A549 (cell line): ENCODE results near the gene PRKCSH. TPM values are rescaled to one million over a fixed set of nuclear protein-coding genes. Genes with fewer than 3 reads are reported as not detected.
"Not testable (repeated sequence)": the region's sequence is repeated elsewhere in the genome, so short reads cannot be mapped to it uniquely, and the experiment has no call there.

Source experiments
- ATAC-seq, 2 experiments: fragments of 200-7000 bp in 1 of 2; fragments of >200 bp in 1 of 2; cut with Nextera tagmentation in 1 of 2; cut with Tn5 transposase in 1 of 2; 3 replicates each; pipeline versions ENCODE4 v1.8.0 to v1.9.1; 2018 to 2020; ENCODE audit warnings: mild to moderate bottlenecking in 1 of 2, moderate library complexity in 1 of 2
- CTCF ChIA-PET: fragments of 300-600 bp; sonication (Branson Sonifier 250); formaldehyde crosslinking; extraction: SDS; loops from one replicate; lab custom pipeline; 2021; ENCODE audit warnings: antibody characterized with exemption, inconsistent platforms; lab: Yijun Ruan, JAX
- POLR2A ChIA-PET: fragments of 350-600 bp; formaldehyde crosslinking; extraction: SDS; loops from one replicate; lab custom pipeline; 2021; ENCODE audit warnings: antibody characterized with exemption, inconsistent platforms; lab: Yijun Ruan, JAX
- DNase-seq, 2 experiments: peaks; one replicate each; pipeline versions ENCODE4 v3.0.0 to v3.0.0-alpha.2; 2011 to 2016; ENCODE audit warnings: low read depth in 1 of 2, low spot score in 1 of 2
- FAIRE-seq: peaks from 2 replicates; lab custom pipeline; 2011; peaks lifted over from hg19 to GRCh38; lab: Jason Lieb, UNC
- H3K27ac ChIP-seq, 2 experiments: fragments of >200 bp; sonication (Bioruptor Twin); formaldehyde crosslinking; 3 replicates each; pipeline ENCODE4 v1.5.1; 2016 to 2017
- H3K4me1 ChIP-seq: fragments of >200 bp; sonication (Bioruptor Twin); formaldehyde crosslinking; 3 replicates; pipeline ENCODE4 v1.6.1; 2016
- H3K4me2 ChIP-seq: fragments of >200 bp; sonication (Bioruptor Twin); formaldehyde crosslinking; 3 replicates; pipeline ENCODE4 v1.6.1; 2016
- H3K4me3 ChIP-seq: fragments of >200 bp; sonication (Bioruptor Twin); formaldehyde crosslinking; 3 replicates; pipeline ENCODE4 v1.5.1; 2016
- H3K9me3 ChIP-seq: fragments of >200 bp; sonication (Bioruptor Twin); formaldehyde crosslinking; 3 replicates; pipeline ENCODE4 v1.6.1; 2016
- CHD4 ChIP-seq: fragments of 200-600 bp; sonication (generic); IDR thresholded peaks from 2 replicates; pipeline ENCODE4 v1.6.1; 2016; ENCODE audit warnings: antibody characterized with exemption, mild to moderate bottlenecking, borderline replicate concordance
- HDAC2 ChIP-seq: fragments of 200-600 bp; sonication (generic); IDR thresholded peaks from 2 replicates; pipeline ENCODE4 v1.6.1; 2016
- HEYL ChIP-seq: fragments of 250-450 bp; sonication (Bioruptor Pico); IDR thresholded peaks from 2 replicates; pipeline ENCODE4 v1.8.0; 2021; ENCODE audit warnings: mild to moderate bottlenecking, moderate library complexity
- HOXA7 ChIP-seq: fragments of 250-450 bp; sonication (Bioruptor Pico); IDR thresholded peaks from 2 replicates; pipeline ENCODE4 v1.5.0; 2020; ENCODE audit warnings: mild to moderate bottlenecking, moderate library complexity
- HOXB5 ChIP-seq: fragments of 250-450 bp; sonication (Bioruptor Pico); IDR thresholded peaks from 2 replicates; pipeline ENCODE4 v1.5.0; 2020; ENCODE audit warnings: mild to moderate bottlenecking, moderate library complexity
- KDM1A ChIP-seq: fragments of 200-600 bp; sonication (generic); IDR thresholded peaks from 2 replicates; pipeline ENCODE4 v1.6.1; 2016; ENCODE audit warnings: low read depth, mild to moderate bottlenecking
- KDM5A ChIP-seq: fragments of 200-600 bp; sonication (generic); IDR thresholded peaks from 2 replicates; pipeline ENCODE4 v1.6.1; 2016; ENCODE audit warnings: antibody characterized with exemption, mild to moderate bottlenecking
- MAFK ChIP-seq: fragments of 450-650 bp; IDR thresholded peaks from 2 replicates; pipeline ENCODE4 v1.6.1; 2014; ENCODE audit not compliant: partially characterized antibody
- RAD21 ChIP-seq, 2 experiments: fragments of >200 bp in 1 of 2; sonication (Bioruptor Twin) in 1 of 2; formaldehyde crosslinking in 1 of 2; IDR thresholded peaks in 1 of 2; conservative IDR thresholded peaks in 1 of 2; 2 replicates in 1 of 2; 3 replicates in 1 of 2; pipeline ENCODE4 v1.6.1; 2012 to 2018; ENCODE audit warnings: inconsistent platforms in 1 of 2
- RARB ChIP-seq: fragments of 250-450 bp; sonication (Bioruptor Pico); IDR thresholded peaks from 2 replicates; pipeline ENCODE4 v1.8.0; 2021; ENCODE audit warnings: mild to moderate bottlenecking, moderate library complexity
- RCOR1 ChIP-seq: fragments of 150-350 bp; IDR thresholded peaks from 2 replicates; pipeline ENCODE4 v1.6.1; 2014; ENCODE audit warnings: antibody characterized with exemption, low read length, low read depth
- SMC3 ChIP-seq: fragments of >200 bp; sonication (Bioruptor Twin); formaldehyde crosslinking; IDR thresholded peaks from 3 replicates; pipeline ENCODE4 v1.6.1; 2018; ENCODE audit warnings: inconsistent platforms
- SREBF2 ChIP-seq: fragments of 450-650 bp; IDR thresholded peaks from 2 replicates; pipeline ENCODE4 v1.6.1; 2014; ENCODE audit warnings: mild to moderate bottlenecking, moderate library complexity
- ZFP36 ChIP-seq: fragments of 450-650 bp; IDR thresholded peaks from 2 replicates; pipeline ENCODE4 v1.6.1; 2014; ENCODE audit warnings: borderline replicate concordance; ENCODE audit not compliant: partially characterized antibody
- ZNF302 ChIP-seq: fragments of 250-450 bp; sonication (Bioruptor Pico); IDR thresholded peaks from 2 replicates; pipeline ENCODE4 v1.9.0; 2021; ENCODE audit warnings: inconsistent platforms, mild to moderate bottlenecking, moderate library complexity
- ZSCAN20 ChIP-seq: fragments of 250-450 bp; sonication (Bioruptor Pico); IDR thresholded peaks from 2 replicates; pipeline ENCODE4 v1.8.0; 2022; ENCODE audit warnings: mild to moderate bottlenecking, moderate library complexity
- WGBS: methylation state at CpG from one replicate; pipeline ENCODE4 v1.1.6; 2017; ENCODE audit errors: missing lambda C conversion rate; 5-methylcytosine and 5-hydroxymethylcytosine counted together
- polyA plus RNA-seq, 4 experiments: library from polyadenylated mRNA; depleted of rRNA in 3 of 4; stranded (reverse); fragments of >200 nt; fragmentation: RNase III in 1 of 4; extraction: RNeasy Plus Mini Kit Qiagen cat#74134 plus additional on column Dnase treatment in 1 of 4; gene quantifications; 2 replicates in 3 of 4; 3 replicates in 1 of 4; pipeline ENCODE4 v1.2.3, GENCODE V29; 2011 to 2017
- TF ChIP-seq, protein P1 (sequence below): fragments of 200-600 bp; sonication (generic); IDR thresholded peaks from 2 replicates; pipeline ENCODE4 v1.6.1; 2016; ENCODE audit warnings: antibody characterized with exemption, mild to moderate bottlenecking, moderate library complexity
- TF ChIP-seq, protein P2 (sequence below): IDR thresholded peaks from 2 replicates; pipeline ENCODE4 v1.6.1; 2012; ENCODE audit warnings: low read depth, borderline replicate concordance

PRKCSH gene
- polyA plus RNA-seq, 2 of the 4 experiments (the other 2 are of a cell fraction): 75.0 to 215 TPM

DNA sequence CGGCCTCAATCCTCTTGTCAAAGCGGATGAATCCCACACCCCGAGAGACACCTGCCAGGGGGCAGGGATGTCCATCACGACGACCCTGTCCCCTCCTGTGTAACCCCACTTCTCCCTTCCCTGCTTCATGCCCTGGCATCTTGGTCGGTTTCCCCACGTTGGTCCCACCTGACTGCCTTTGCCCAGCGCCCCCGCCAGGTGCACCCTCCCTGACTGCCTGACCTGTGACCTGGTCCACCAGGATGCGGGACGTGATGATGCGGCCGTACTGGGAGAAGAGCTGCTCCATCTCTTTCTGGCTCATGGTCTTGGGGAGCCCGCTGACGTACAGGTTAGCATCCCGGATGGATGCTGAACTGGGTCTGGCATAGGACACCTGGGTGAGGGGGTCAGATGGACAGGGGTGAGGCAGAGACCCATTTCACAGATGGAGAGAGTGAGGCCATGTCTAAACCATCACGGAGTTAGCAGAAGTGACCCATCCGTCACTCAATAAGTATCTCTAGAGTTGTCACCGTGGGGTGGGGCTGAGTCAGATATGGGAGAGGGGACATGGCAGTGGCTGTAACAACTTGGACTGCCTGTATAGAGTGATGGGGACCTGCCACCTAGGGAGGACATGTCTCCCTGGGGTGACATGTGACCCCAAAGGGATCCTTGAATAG is 22.9 kb downstream of the PRKCSH start:
- CTCF ChIA-PET: interaction anchor here (0.8 to 1.6 kb wide), 4 partner anchors 9 to 101 kb away, joined by 3 to 6 read pairs (median 4); partner anchors contain the start of gene ELOF1
- TF ChIP-seq SMC3: no peak
- no peak for TF ChIP-seq ZNF302 (CRISPR knock-in tag)
- no peak for TF ChIP-seq KDM1A
- no peak for TF ChIP-seq RCOR1
- TF ChIP-seq, protein P1, sequence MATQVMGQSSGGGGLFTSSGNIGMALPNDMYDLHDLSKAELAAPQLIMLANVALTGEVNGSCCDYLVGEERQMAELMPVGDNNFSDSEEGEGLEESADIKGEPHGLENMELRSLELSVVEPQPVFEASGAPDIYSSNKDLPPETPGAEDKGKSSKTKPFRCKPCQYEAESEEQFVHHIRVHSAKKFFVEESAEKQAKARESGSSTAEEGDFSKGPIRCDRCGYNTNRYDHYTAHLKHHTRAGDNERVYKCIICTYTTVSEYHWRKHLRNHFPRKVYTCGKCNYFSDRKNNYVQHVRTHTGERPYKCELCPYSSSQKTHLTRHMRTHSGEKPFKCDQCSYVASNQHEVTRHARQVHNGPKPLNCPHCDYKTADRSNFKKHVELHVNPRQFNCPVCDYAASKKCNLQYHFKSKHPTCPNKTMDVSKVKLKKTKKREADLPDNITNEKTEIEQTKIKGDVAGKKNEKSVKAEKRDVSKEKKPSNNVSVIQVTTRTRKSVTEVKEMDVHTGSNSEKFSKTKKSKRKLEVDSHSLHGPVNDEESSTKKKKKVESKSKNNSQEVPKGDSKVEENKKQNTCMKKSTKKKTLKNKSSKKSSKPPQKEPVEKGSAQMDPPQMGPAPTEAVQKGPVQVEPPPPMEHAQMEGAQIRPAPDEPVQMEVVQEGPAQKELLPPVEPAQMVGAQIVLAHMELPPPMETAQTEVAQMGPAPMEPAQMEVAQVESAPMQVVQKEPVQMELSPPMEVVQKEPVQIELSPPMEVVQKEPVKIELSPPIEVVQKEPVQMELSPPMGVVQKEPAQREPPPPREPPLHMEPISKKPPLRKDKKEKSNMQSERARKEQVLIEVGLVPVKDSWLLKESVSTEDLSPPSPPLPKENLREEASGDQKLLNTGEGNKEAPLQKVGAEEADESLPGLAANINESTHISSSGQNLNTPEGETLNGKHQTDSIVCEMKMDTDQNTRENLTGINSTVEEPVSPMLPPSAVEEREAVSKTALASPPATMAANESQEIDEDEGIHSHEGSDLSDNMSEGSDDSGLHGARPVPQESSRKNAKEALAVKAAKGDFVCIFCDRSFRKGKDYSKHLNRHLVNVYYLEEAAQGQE: no peak
- TF ChIP-seq HOXB5 (CRISPR knock-in tag): no peak
- TF ChIP-seq, protein P2, sequence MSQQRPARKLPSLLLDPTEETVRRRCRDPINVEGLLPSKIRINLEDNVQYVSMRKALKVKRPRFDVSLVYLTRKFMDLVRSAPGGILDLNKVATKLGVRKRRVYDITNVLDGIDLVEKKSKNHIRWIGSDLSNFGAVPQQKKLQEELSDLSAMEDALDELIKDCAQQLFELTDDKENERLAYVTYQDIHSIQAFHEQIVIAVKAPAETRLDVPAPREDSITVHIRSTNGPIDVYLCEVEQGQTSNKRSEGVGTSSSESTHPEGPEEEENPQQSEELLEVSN: no peak
- no peak for TF ChIP-seq KDM5A
- TF ChIP-seq, all 56 proteins: peak for 0
- H3K4me1 ChIP-seq: no peaks in the 10 kb centered on the region
- H3K27ac ChIP-seq: no peak overlapping the region
- H3K4me2 ChIP-seq: no peak overlapping the region
- POLR2A ChIA-PET: no interaction called here
- 64% methylated on average over 9 of the region's 19 CpGs for WGBS
- no peak for ATAC-seq
- no peak for DNase-seq
- H3K9me3 ChIP-seq: no peaks in the 10 kb centered on the region
- no peak for FAIRE-seq
- H3K4me3 ChIP-seq: no peak overlapping the region

DNA sequence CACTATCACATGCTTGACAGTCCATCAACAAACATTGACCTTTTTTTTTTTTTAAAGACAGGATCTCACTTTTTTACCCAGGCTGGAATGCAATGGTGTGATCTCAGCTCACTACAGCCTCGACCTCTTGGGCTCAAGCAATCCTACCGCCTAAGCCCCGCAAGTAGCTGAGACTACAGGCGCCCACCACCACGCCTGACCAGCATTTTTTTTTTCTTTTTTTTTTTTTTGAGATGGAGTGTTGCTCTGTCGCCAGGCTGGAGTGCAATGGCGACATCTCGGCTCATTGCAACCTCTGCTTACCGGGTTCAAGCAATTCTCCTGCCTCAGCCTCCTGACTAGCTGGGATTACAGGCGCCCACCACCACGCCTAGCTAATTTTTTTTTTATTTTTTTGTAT is 23.5 kb downstream of the PRKCSH start:
- not testable (repeated sequence) for FAIRE-seq
- CTCF ChIA-PET: interaction anchor here (0.8 to 1.6 kb wide), 4 partner anchors 9 to 168 kb away, joined by 3 to 6 read pairs (median 3); partner anchors contain the start of gene ELOF1

GRCh38 chr19:11460207-11460606 is 24.8 kb downstream of the PRKCSH start:
- FAIRE-seq (no peak), DNase-seq (no peak), ATAC-seq (peak; percentile 20 to 42; a peak in 1 of 6 replicates)
- peak; percentile 77 for TF ChIP-seq ZFP36
- no peak for TF ChIP-seq HEYL (CRISPR knock-in tag)
- TF ChIP-seq RAD21 (conservative IDR thresholded peaks at IDR 0.05 in 1 of 2, IDR thresholded peaks at IDR 0.05 in 1 of 2): peak in 1 of 2 experiments; percentile 11; a peak in 1 of 5 replicates
- CTCF ChIA-PET: no interaction called here
- no peak overlapping the region for H3K4me2 ChIP-seq
- WGBS: 29% methylated on average over 2 of the region's 4 CpGs
- H3K4me3 ChIP-seq: no peak overlapping the region
- no peaks in the 10 kb centered on the region for H3K9me3 ChIP-seq
- POLR2A ChIA-PET: no interaction called here
- no peaks in the 10 kb centered on the region for H3K4me1 ChIP-seq
- H3K27ac ChIP-seq: no peak overlapping the region

More for the DNA sequence above, 23.5 kb downstream of the PRKCSH start:
- DNase-seq, H3K4me1 ChIP-seq, H3K9me3 ChIP-seq, H3K4me3 ChIP-seq, H3K27ac ChIP-seq, POLR2A ChIA-PET, H3K4me2 ChIP-seq, ATAC-seq: not testable (repeated sequence)
- 53% methylated on average over 11 of the region's 11 CpGs for WGBS

DNA sequence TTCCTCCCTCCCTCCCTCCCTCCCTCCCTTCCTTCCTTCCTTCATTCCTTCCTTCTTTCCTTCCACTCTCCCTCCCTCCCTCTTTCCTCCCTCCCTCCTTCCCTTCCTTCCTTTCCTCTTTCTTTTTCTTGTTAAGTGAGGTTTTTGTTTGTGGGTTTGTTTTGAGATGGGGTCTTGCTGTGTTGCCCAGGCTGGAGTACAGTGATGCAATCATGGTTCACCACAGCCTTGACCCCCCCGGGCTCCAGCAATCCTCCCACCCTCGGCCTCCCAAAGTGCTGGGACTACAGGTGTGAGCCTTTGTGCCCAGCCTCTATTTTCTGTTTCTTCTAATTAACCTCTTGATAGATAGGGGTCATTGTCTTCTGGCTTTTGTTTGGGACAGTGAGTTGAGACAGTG is 26.0 kb downstream of the PRKCSH start:
- ATAC-seq (no peak), DNase-seq (no peak), FAIRE-seq (no peak)
- H3K4me1 ChIP-seq: no peaks in the 10 kb centered on the region
- CTCF ChIA-PET: interaction anchor here (0.6 kb wide), 1 partner anchor 325 kb away, joined by 4 read pairs; no protein-coding TSS in a partner anchor
- POLR2A ChIA-PET: no interaction called here
- no peak overlapping the region for H3K27ac ChIP-seq
- no peaks in the 10 kb centered on the region for H3K9me3 ChIP-seq
- H3K4me3 ChIP-seq: no peak overlapping the region
- no peak overlapping the region for H3K4me2 ChIP-seq
- TF ChIP-seq HDAC2 (no peak), MAFK (no peak), HOXA7 (CRISPR knock-in tag) (no peak), CHD4 (no peak), ZSCAN20 (no peak), RARB (CRISPR knock-in tag) (no peak), SREBF2 (no peak)
- 13% methylated on average over 2 of the region's 2 CpGs for WGBS
